Measurements from ENCODE around the gene EFNA1.

DNA sequence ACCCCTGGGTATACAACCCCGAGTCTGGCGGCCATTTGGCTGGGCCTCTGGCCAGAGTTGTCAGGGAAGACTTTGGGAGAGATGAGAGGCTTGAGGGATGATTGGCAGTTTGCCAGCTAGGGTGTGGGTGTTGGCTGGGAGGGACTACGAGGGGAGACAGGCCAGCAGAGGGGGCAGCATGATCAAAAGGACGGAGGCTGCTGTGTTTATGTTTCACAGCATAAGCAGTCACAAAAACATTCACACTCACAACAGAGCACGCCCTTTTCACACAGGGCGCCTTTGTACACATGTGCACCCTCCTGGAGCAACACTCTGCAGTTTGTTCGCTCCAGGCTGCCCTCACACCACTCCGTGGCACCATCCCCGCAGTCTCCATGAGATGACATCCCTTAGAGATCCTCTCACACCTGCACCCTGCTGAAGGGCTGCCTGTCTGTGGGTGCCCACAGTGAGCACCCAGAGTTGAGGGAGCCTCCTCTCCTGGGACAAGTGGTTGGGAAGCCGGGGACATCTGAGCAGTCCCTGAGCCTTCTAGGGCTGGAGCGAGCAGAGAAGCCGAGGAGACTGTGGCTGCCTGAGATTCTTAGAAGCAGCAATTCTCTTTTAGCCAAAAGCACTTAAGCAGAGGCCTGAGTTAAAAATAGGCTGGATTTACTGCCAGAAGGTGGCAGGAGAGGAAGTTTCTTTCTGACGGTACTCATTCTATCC lies 33.6 kb upstream of the EFNA1 start:
- TF ChIP-seq YY1 (IDR thresholded peaks at IDR 0.05) (no peak), TAF1 (conservative IDR thresholded peaks at IDR 0.05) (no peak), GABPA (IDR thresholded peaks at IDR 0.05 in 1 of 2, conservative IDR thresholded peaks at IDR 0.05 in 1 of 2) (no peak), RAD21 (IDR thresholded peaks at IDR 0.05) (peak; percentile 71 to 76), JUND (IDR thresholded peaks at IDR 0.05) (no peak), HNF4A (conservative IDR thresholded peaks at IDR 0.05) (no peak), FOXA2 (IDR thresholded peaks at IDR 0.05) (no peak), RXRA (IDR thresholded peaks at IDR 0.05) (no peak), NR2F2 (IDR thresholded peaks at IDR 0.05) (no peak)
- TF ChIP-seq, protein P1, sequence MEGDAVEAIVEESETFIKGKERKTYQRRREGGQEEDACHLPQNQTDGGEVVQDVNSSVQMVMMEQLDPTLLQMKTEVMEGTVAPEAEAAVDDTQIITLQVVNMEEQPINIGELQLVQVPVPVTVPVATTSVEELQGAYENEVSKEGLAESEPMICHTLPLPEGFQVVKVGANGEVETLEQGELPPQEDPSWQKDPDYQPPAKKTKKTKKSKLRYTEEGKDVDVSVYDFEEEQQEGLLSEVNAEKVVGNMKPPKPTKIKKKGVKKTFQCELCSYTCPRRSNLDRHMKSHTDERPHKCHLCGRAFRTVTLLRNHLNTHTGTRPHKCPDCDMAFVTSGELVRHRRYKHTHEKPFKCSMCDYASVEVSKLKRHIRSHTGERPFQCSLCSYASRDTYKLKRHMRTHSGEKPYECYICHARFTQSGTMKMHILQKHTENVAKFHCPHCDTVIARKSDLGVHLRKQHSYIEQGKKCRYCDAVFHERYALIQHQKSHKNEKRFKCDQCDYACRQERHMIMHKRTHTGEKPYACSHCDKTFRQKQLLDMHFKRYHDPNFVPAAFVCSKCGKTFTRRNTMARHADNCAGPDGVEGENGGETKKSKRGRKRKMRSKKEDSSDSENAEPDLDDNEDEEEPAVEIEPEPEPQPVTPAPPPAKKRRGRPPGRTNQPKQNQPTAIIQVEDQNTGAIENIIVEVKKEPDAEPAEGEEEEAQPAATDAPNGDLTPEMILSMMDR (IDR thresholded peaks at IDR 0.05; ENCODE audit: low read depth, low read length, missing input control) = peak; percentile 43
- TF ChIP-seq, protein P2, sequence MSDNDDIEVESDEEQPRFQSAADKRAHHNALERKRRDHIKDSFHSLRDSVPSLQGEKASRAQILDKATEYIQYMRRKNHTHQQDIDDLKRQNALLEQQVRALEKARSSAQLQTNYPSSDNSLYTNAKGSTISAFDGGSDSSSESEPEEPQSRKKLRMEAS (IDR thresholded peaks at IDR 0.05) = no peak
- TF ChIP-seq, protein P3, sequence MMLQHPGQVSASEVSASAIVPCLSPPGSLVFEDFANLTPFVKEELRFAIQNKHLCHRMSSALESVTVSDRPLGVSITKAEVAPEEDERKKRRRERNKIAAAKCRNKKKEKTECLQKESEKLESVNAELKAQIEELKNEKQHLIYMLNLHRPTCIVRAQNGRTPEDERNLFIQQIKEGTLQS (IDR thresholded peaks at IDR 0.05) = no peak
- TF ChIP-seq, protein P4, sequence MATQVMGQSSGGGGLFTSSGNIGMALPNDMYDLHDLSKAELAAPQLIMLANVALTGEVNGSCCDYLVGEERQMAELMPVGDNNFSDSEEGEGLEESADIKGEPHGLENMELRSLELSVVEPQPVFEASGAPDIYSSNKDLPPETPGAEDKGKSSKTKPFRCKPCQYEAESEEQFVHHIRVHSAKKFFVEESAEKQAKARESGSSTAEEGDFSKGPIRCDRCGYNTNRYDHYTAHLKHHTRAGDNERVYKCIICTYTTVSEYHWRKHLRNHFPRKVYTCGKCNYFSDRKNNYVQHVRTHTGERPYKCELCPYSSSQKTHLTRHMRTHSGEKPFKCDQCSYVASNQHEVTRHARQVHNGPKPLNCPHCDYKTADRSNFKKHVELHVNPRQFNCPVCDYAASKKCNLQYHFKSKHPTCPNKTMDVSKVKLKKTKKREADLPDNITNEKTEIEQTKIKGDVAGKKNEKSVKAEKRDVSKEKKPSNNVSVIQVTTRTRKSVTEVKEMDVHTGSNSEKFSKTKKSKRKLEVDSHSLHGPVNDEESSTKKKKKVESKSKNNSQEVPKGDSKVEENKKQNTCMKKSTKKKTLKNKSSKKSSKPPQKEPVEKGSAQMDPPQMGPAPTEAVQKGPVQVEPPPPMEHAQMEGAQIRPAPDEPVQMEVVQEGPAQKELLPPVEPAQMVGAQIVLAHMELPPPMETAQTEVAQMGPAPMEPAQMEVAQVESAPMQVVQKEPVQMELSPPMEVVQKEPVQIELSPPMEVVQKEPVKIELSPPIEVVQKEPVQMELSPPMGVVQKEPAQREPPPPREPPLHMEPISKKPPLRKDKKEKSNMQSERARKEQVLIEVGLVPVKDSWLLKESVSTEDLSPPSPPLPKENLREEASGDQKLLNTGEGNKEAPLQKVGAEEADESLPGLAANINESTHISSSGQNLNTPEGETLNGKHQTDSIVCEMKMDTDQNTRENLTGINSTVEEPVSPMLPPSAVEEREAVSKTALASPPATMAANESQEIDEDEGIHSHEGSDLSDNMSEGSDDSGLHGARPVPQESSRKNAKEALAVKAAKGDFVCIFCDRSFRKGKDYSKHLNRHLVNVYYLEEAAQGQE (IDR thresholded peaks at IDR 0.05) = no peak
- TF ChIP-seq, protein P5, sequence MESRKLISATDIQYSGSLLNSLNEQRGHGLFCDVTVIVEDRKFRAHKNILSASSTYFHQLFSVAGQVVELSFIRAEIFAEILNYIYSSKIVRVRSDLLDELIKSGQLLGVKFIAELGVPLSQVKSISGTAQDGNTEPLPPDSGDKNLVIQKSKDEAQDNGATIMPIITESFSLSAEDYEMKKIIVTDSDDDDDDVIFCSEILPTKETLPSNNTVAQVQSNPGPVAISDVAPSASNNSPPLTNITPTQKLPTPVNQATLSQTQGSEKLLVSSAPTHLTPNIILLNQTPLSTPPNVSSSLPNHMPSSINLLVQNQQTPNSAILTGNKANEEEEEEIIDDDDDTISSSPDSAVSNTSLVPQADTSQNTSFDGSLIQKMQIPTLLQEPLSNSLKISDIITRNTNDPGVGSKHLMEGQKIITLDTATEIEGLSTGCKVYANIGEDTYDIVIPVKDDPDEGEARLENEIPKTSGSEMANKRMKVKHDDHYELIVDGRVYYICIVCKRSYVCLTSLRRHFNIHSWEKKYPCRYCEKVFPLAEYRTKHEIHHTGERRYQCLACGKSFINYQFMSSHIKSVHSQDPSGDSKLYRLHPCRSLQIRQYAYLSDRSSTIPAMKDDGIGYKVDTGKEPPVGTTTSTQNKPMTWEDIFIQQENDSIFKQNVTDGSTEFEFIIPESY (IDR thresholded peaks at IDR 0.05) = no peak

Measured in liver (tissue), 3 donors.